HEK293 (cell line): ENCODE results near the gene TMEM150B.
A peak's percentile ranks its signal among the peaks of the same experiment; 100 is the strongest.

Experiments used
- CTCF ChIA-PET: fragments of 350-600 bp; formaldehyde crosslinking; extraction: SDS; loops from one replicate; lab custom pipeline; 2021; ENCODE audit warnings: antibody characterized with exemption; lab: Yijun Ruan, JAX
- POLR2A ChIA-PET: fragments of 300-600 bp; formaldehyde crosslinking; extraction: SDS; loops from one replicate; lab custom pipeline; 2020; ENCODE audit warnings: antibody characterized with exemption, inconsistent platforms; lab: Yijun Ruan, JAX
- H3K27ac ChIP-seq: fragments of 200-500 bp; sonication (Bioruptor generic); 2 replicates; pipeline ENCODE4 v1.5.1; 2014; ENCODE audit warnings: low read depth, low read length, control low read depth, inconsistent platforms; ENCODE audit errors: extremely low read depth
- H3K36me3 ChIP-seq, 2 experiments: fragments of 200-500 bp in 1 of 2; sonication (Bioruptor generic) in 1 of 2; 1 replicate in 1 of 2; 2 replicates in 1 of 2; pipeline ENCODE4 v1.5.1; 2014 to 2017; ENCODE audit warnings: inconsistent platforms in 2 of 2, low read length in 2 of 2; ENCODE audit not compliant: control insufficient read depth in 2 of 2, insufficient read depth in 1 of 2
- H3K4me1 ChIP-seq: fragments of 200-500 bp; sonication (Bioruptor generic); 2 replicates; pipeline ENCODE4 v1.5.1; 2014; ENCODE audit warnings: mild to moderate bottlenecking, low read length, inconsistent platforms; ENCODE audit not compliant: control insufficient read depth, insufficient read depth
- H3K4me3 ChIP-seq: 2 replicates; pipeline ENCODE4 v1.5.1; 2011; ENCODE audit warnings: low read depth, mild to moderate bottlenecking, control low read depth, low read length, moderate library complexity
- H3K9me3 ChIP-seq: fragments of 200-500 bp; sonication (Bioruptor generic); 2 replicates; pipeline ENCODE4 v1.5.1; 2014; ENCODE audit warnings: low read depth, low read length, inconsistent platforms; ENCODE audit not compliant: control insufficient read depth, insufficient read depth
- HIC1 ChIP-seq: fragments of 450-650 bp; formaldehyde crosslinking; IDR thresholded peaks from 2 replicates; pipeline ENCODE4 v1.5.1; 2016; ENCODE audit warnings: missing biosample characterization, missing genetic modification characterization
- IKZF3 ChIP-seq: fragments of 450-650 bp; IDR thresholded peaks from 2 replicates; pipeline ENCODE4 v1.5.0; 2018; ENCODE audit warnings: missing biosample characterization, mild to moderate bottlenecking, missing genetic modification characterization, moderate library complexity
- OVOL3 ChIP-seq: fragments of 450-650 bp; formaldehyde crosslinking; IDR thresholded peaks from 2 replicates; pipeline ENCODE4 v1.5.1; 2016; ENCODE audit warnings: missing biosample characterization, missing genetic modification characterization
- PRDM10 ChIP-seq: fragments of 450-650 bp; formaldehyde crosslinking; IDR thresholded peaks from 2 replicates; pipeline ENCODE4 v1.5.1; 2016; ENCODE audit warnings: missing biosample characterization, missing genetic modification characterization
- SP2 ChIP-seq: fragments of 450-650 bp; formaldehyde crosslinking; IDR thresholded peaks from 2 replicates; pipeline ENCODE4 v1.5.1; 2016; ENCODE audit warnings: missing biosample characterization, missing genetic modification characterization
- SP3 ChIP-seq: fragments of 450-650 bp; formaldehyde crosslinking; IDR thresholded peaks from 2 replicates; pipeline ENCODE4 v1.5.1; 2016; ENCODE audit warnings: missing biosample characterization, missing genetic modification characterization
- ZBTB10 ChIP-seq: fragments of 450-650 bp; formaldehyde crosslinking; IDR thresholded peaks from 2 replicates; pipeline ENCODE4 v1.5.1; 2016; ENCODE audit warnings: missing biosample characterization, missing genetic modification characterization
- ZBTB17 ChIP-seq: fragments of 450-650 bp; formaldehyde crosslinking; IDR thresholded peaks from 2 replicates; pipeline ENCODE4 v1.5.1; 2016; ENCODE audit warnings: missing biosample characterization, missing genetic modification characterization
- ZIC2 ChIP-seq: fragments of 450-650 bp; formaldehyde crosslinking; IDR thresholded peaks from 2 replicates; pipeline ENCODE4 v1.5.1; 2016; ENCODE audit warnings: missing biosample characterization, missing genetic modification characterization
- ZNF10 ChIP-seq: fragments of 450-650 bp; formaldehyde crosslinking; IDR thresholded peaks from 2 replicates; pipeline ENCODE4 v1.5.1; 2017; ENCODE audit warnings: missing biosample characterization, missing genetic modification characterization
- ZNF274 ChIP-seq, 2 experiments: fragments of 200-500 bp in 1 of 2; fragments of 450-650 bp in 1 of 2; sonication (Bioruptor generic) in 1 of 2; formaldehyde crosslinking in 1 of 2; IDR thresholded peaks; 2 replicates each; pipeline versions ENCODE4 v1.5.1 to v1.6.1; 2014 to 2016; ENCODE audit warnings: borderline replicate concordance in 1 of 2, inconsistent platforms in 1 of 2, low read length in 1 of 2, missing biosample characterization in 1 of 2, missing genetic modification characterization in 1 of 2
- ZNF521 ChIP-seq: fragments of 450-650 bp; formaldehyde crosslinking; IDR thresholded peaks from 2 replicates; pipeline ENCODE4 v1.5.1; 2017; ENCODE audit warnings: missing biosample characterization, mild to moderate bottlenecking, missing genetic modification characterization
- ZNF600 ChIP-seq: fragments of 450-650 bp; formaldehyde crosslinking; IDR thresholded peaks from 2 replicates; pipeline ENCODE4 v1.5.1; 2016; ENCODE audit warnings: missing biosample characterization, missing genetic modification characterization
- ZNF658 ChIP-seq: fragments of 450-650 bp; formaldehyde crosslinking; IDR thresholded peaks from 2 replicates; pipeline ENCODE4; 2016; ENCODE audit warnings: missing biosample characterization, missing genetic modification characterization
- ZNF707 ChIP-seq: fragments of 450-650 bp; formaldehyde crosslinking; IDR thresholded peaks from 2 replicates; pipeline ENCODE4 v1.5.1; 2016; ENCODE audit warnings: missing biosample characterization, missing genetic modification characterization

Gene TMEM150B

GRCh38 chr19:55353803-55354697 lies 28.9 kb upstream of the TMEM150B start (continued):
- no peak for TF ChIP-seq OVOL3 (tag by site-specific recombination)
- peak; percentile 94 for TF ChIP-seq SP3 (tag by site-specific recombination)
- TF ChIP-seq ZNF658 (tag by site-specific recombination): no peak
- TF ChIP-seq ZNF274 (IDR thresholded peaks at IDR 0.05; ENCODE audit: low read length): no peak
- TF ChIP-seq ZNF274 (tag by site-specific recombination; IDR thresholded peaks at IDR 0.05; ENCODE audit: borderline replicate concordance): no peak
- TF ChIP-seq HIC1 (tag by site-specific recombination): peak; percentile 42
- TF ChIP-seq IKZF3 (tag by site-specific recombination): no peak
- peak; percentile 80 for TF ChIP-seq PRDM10 (tag by site-specific recombination)
- peak; percentile 91 for TF ChIP-seq SP2 (tag by site-specific recombination)
- TF ChIP-seq ZNF10: no peak

GRCh38 chr19:55353356-55353802 lies 28.2 kb upstream of the TMEM150B start:
- CTCF ChIA-PET: interaction anchor here (0.6 kb wide), 1 partner anchor 50 kb away, joined by 3 read pairs; no protein-coding TSS in a partner anchor
- POLR2A ChIA-PET: interaction anchor here (0.6 to 7.7 kb wide), 4 partner anchors 14 to 1053 kb away, joined by 4 to 95 read pairs (median 10); partner anchors contain the start of genes KMT5C and UBE2S
- Histone ChIP-seq H3K36me3 (peaks cover 0 to 2% of the 10 kb centered on the region in 2 experiments; a peak in 1 of 3 replicates), H3K4me3 (peak overlapping the region; percentile 54), H3K4me1 (peaks cover 8% of the 10 kb centered on the region; the same call in 1 of the 2 replicates), H3K9me3 (no peaks in the 10 kb centered on the region), H3K27ac (no peak overlapping the region)
- 0 out of 2 replicates have a peak, but pooled peaks have one; percentile 37 for TF ChIP-seq ZNF600 (tag by site-specific recombination)
- peak; percentile 76; the same call in 1 of the 2 replicates for TF ChIP-seq ZBTB17 (tag by site-specific recombination)
- no peak for TF ChIP-seq ZNF707

GRCh38 chr19:55352549-55353145 lies 27.5 kb upstream of the TMEM150B start:
- Histone ChIP-seq H3K4me3 (no peak overlapping the region), H3K4me1 (peaks cover 8% of the 10 kb centered on the region; the same call in 1 of the 2 replicates), H3K36me3 (peaks cover 0 to 5% of the 10 kb centered on the region in 2 experiments; a peak in 1 of 3 replicates), H3K9me3 (no peaks in the 10 kb centered on the region), H3K27ac (no peak overlapping the region)
- CTCF ChIA-PET: interaction anchor here (0.7 kb wide), 2 partner anchors 64 to 66 kb away, joined by 3 to 4 read pairs; no protein-coding TSS in a partner anchor
- POLR2A ChIA-PET: interaction anchor here (0.6 to 7.7 kb wide), 7 partner anchors 9 to 1054 kb away, joined by 3 to 95 read pairs (median 4); partner anchors contain the start of genes ISOC2, KMT5C and UBE2S
- TF ChIP-seq ZIC2 (tag by site-specific recombination): 0 out of 2 replicates have a peak, but pooled peaks have one; percentile 7
- TF ChIP-seq ZNF521 (tag by site-specific recombination): no peak
- TF ChIP-seq ZBTB10 (tag by site-specific recombination): 0 out of 2 replicates have a peak, but pooled peaks have one; percentile 2
